Measurements from ENCODE around the gene CSNK1A1.

The CSNK1A1 gene

DNA sequence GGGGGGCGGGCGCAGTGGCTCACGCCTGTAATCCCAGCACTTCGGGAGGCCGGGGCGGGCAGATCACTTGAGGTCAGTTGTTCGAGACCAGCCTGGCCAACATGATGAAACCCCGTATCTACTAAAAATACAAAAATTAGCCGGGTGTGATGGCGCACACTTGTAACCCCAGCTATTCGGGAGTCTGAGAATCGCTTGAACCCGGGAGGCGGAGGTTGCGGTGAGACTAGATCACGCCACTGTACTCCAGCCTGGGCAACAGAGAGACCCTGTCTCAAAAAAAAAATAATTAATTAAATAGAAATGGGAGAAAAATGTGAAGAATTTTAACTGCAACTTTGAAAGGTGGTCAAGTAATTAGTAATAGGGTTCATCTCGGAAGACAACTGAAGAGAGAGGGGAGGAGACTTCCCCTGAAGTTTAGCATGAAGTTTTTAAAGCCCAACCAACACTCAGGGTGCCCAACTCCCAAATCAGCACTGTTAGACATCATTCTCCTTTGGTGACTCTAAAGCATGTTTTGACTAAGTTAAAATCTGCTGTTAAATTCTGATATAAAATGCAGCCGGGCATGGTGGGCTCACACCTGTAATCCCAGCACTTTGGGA, 1.4 kb upstream of the CSNK1A1 start:
- no peak overlapping the region for H2AFZ ChIP-seq (ENCODE audit: insufficient read depth, low read length, poor library complexity)
- H3K4me1 ChIP-seq (ENCODE audit: control insufficient read depth in 1 of 2, insufficient read depth in 2 of 2, low read length in 2 of 2) = peaks cover 4 to 8% of the 10 kb centered on the region in 2 experiments
- H2BK5ac ChIP-seq (ENCODE audit: low read depth, low read length, poor library complexity) = no peak overlapping the region
- H4K91ac ChIP-seq (ENCODE audit: low read depth, low read length) = no peak overlapping the region
- H4K12ac ChIP-seq (ENCODE audit: low read depth, low read length) = no peak overlapping the region
- peaks cover 11 to 13% of the 10 kb centered on the region in 2 experiments for H3K36me3 ChIP-seq (ENCODE audit: control insufficient read depth in 1 of 2, insufficient read depth in 2 of 2, low read length in 2 of 2)
- no peak overlapping the region for H3K4me2 ChIP-seq (ENCODE audit: low read length)
- no peak overlapping the region for H3K18ac ChIP-seq (ENCODE audit: low read length)
- H3K4ac ChIP-seq (ENCODE audit: low read depth, low read length) = no peak overlapping the region
- H3K27ac ChIP-seq (ENCODE audit: low read depth, low read length) = no peak overlapping the region
- no peak overlapping the region for H2BK12ac ChIP-seq (ENCODE audit: low read length)
- H3K9ac ChIP-seq (ENCODE audit: low read length) = no peak overlapping the region
- peaks cover 28% of the 10 kb centered on the region for H3K79me2 ChIP-seq (ENCODE audit: control insufficient read depth, insufficient read depth, low read length, poor library complexity)
- H2BK120ac ChIP-seq (ENCODE audit: insufficient read depth, low read length, poor library complexity) = no peak overlapping the region
- H3K79me1 ChIP-seq (ENCODE audit: low read length) = peaks cover 21% of the 10 kb centered on the region
- no peak overlapping the region for H2AK5ac ChIP-seq (ENCODE audit: low read length)
- no peak overlapping the region for H3K23ac ChIP-seq (ENCODE audit: low read length)
- no peak overlapping the region for H3K14ac ChIP-seq (ENCODE audit: low read length)
- no peak for DNase-seq
- no CpG with 5 or more reads among the region's 18 CpGs for WGBS (ENCODE audit: extremely low coverage, insufficient coverage, insufficient read length)
- H3K27me3 ChIP-seq (ENCODE audit: insufficient read depth, low read length) = no peaks in the 10 kb centered on the region
- no peak overlapping the region for H3K4me3 ChIP-seq (ENCODE audit: low read depth, low read length)
- no peaks in the 10 kb centered on the region for H3K9me3 ChIP-seq (ENCODE audit: insufficient read depth, low read depth, low read length)
- H4K8ac ChIP-seq (ENCODE audit: low read depth, low read length) = no peak overlapping the region

- Histone ChIP-seq H3K14ac (ENCODE audit: low read length) (no peak overlapping the region), H3K27ac (ENCODE audit: low read depth, low read length) (peak overlapping the region; percentile 92), H2BK120ac (ENCODE audit: insufficient read depth, low read length, poor library complexity) (no peak overlapping the region), H3K23ac (ENCODE audit: low read length) (no peak overlapping the region), H2BK12ac (ENCODE audit: low read length) (no peak overlapping the region), H3K4me3 (ENCODE audit: low read depth, low read length) (no peak overlapping the region), H3K18ac (ENCODE audit: low read length) (no peak overlapping the region), H3K4me1 (ENCODE audit: control insufficient read depth in 1 of 2, insufficient read depth in 2 of 2, low read length in 2 of 2) (peaks cover 4 to 8% of the 10 kb centered on the region in 2 experiments), H3K79me2 (ENCODE audit: control insufficient read depth, insufficient read depth, low read length, poor library complexity) (peaks cover 28% of the 10 kb centered on the region), H4K12ac (ENCODE audit: low read depth, low read length) (no peak overlapping the region), H3K79me1 (ENCODE audit: low read length) (peaks cover 19% of the 10 kb centered on the region), H3K9me3 (ENCODE audit: insufficient read depth, low read depth, low read length) (no peaks in the 10 kb centered on the region), H2AFZ (ENCODE audit: insufficient read depth, low read length, poor library complexity) (no peak overlapping the region), H3K4me2 (ENCODE audit: low read length) (peak overlapping the region; percentile 86), H3K4ac (ENCODE audit: low read depth, low read length) (no peak overlapping the region), H2BK5ac (ENCODE audit: low read depth, low read length, poor library complexity) (no peak overlapping the region), H3K27me3 (ENCODE audit: insufficient read depth, low read length) (no peaks in the 10 kb centered on the region), H4K91ac (ENCODE audit: low read depth, low read length) (no peak overlapping the region), H4K8ac (ENCODE audit: low read depth, low read length) (no peak overlapping the region), H3K36me3 (ENCODE audit: control insufficient read depth in 1 of 2, insufficient read depth in 2 of 2, low read length in 2 of 2) (peaks cover 11 to 13% of the 10 kb centered on the region in 2 experiments), H3K9ac (ENCODE audit: low read length) (no peak overlapping the region), H2AK5ac (ENCODE audit: low read length) (no peak overlapping the region)
- WGBS (ENCODE audit: extremely low coverage, insufficient coverage, insufficient read length) = no CpG with 5 or more reads among the region's 6 CpGs
- DNase-seq = no peak
Observed at GRCh38 chr5:149552038-149552494, 827 bp upstream of the CSNK1A1 start.

DNA sequence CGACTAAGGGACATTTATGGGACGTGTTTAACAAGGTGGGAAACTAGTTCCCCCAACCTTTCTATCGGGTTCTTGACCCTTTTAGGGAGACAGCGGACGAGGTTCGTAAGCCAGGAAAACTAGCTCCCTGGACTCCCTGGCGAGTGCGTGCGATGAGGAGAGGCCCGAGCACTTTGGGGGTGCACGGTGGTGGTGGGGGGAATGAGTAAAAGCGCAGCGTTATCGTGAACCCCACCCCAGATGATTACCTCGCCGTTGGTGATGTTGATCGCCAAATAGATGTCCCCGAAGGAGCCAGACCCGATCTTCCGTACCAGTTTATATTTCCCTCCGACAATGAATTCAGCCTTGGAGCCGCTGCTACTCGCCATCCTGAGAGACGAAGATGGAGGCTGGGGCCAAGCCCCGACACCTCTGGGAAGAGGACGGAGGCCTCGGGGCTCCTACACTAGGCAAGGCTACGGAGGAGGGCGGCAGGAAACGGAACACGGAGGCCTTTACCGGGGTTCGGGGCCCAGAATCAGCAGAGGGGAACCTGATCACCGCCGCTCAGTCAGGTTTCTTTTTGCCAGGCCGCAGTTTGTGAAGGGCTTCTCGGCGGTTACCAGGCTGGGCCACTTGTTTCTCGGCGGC, 529 bp downstream of the CSNK1A1 start:
- H2AFZ ChIP-seq (ENCODE audit: insufficient read depth, low read length, poor library complexity) = peak overlapping the region; percentile 73
- peak overlapping the region; percentile 99 for H3K4ac ChIP-seq (ENCODE audit: low read depth, low read length)
- peak overlapping the region; percentile 60 for H3K23ac ChIP-seq (ENCODE audit: low read length)
- peak overlapping the region; percentile 90 for H4K8ac ChIP-seq (ENCODE audit: low read depth, low read length)
- peak overlapping the region; percentile 28 for H2BK12ac ChIP-seq (ENCODE audit: low read length)
- peak overlapping the region; percentile 99 for H3K27ac ChIP-seq (ENCODE audit: low read depth, low read length)
- peak overlapping the region; percentile 97 for H2BK5ac ChIP-seq (ENCODE audit: low read depth, low read length, poor library complexity)
- no peak for DNase-seq
- H3K9ac ChIP-seq (ENCODE audit: low read length) = peak overlapping the region; percentile 100
- H3K18ac ChIP-seq (ENCODE audit: low read length) = peak overlapping the region; percentile 97
- H3K36me3 ChIP-seq (ENCODE audit: control insufficient read depth in 1 of 2, insufficient read depth in 2 of 2, low read length in 2 of 2) = peaks cover 16 to 19% of the 10 kb centered on the region in 2 experiments
- peak overlapping the region; percentile 82 for H2BK120ac ChIP-seq (ENCODE audit: insufficient read depth, low read length, poor library complexity)
- H3K79me2 ChIP-seq (ENCODE audit: control insufficient read depth, insufficient read depth, low read length, poor library complexity) = peaks cover 33% of the 10 kb centered on the region
- H3K27me3 ChIP-seq (ENCODE audit: insufficient read depth, low read length) = no peaks in the 10 kb centered on the region
- H3K4me2 ChIP-seq (ENCODE audit: low read length) = peak overlapping the region; percentile 72
- peak overlapping the region; percentile 96 for H3K14ac ChIP-seq (ENCODE audit: low read length)
- H3K9me3 ChIP-seq (ENCODE audit: insufficient read depth, low read depth, low read length) = no peaks in the 10 kb centered on the region
- peak overlapping the region; percentile 100 for H3K4me3 ChIP-seq (ENCODE audit: low read depth, low read length)
- peak overlapping the region; percentile 90 for H2AK5ac ChIP-seq (ENCODE audit: low read length)
- WGBS (ENCODE audit: extremely low coverage, insufficient coverage, insufficient read length) = no CpG with 5 or more reads among the region's 40 CpGs
- peak overlapping the region; percentile 94 for H4K12ac ChIP-seq (ENCODE audit: low read depth, low read length)
- H3K4me1 ChIP-seq (ENCODE audit: control insufficient read depth in 1 of 2, insufficient read depth in 2 of 2, low read length in 2 of 2) = peaks cover 8 to 13% of the 10 kb centered on the region in 2 experiments
- H3K79me1 ChIP-seq (ENCODE audit: low read length) = peaks cover 19% of the 10 kb centered on the region
- peak overlapping the region; percentile 98 for H4K91ac ChIP-seq (ENCODE audit: low read depth, low read length)

GRCh38 chr5:149550268-149550583, 1.0 kb downstream of the CSNK1A1 start:
- peak overlapping the region; percentile 72 for H3K4me2 ChIP-seq (ENCODE audit: low read length)
- H3K4me1 ChIP-seq (ENCODE audit: control insufficient read depth in 1 of 2, insufficient read depth in 2 of 2, low read length in 2 of 2) = peaks cover 10 to 16% of the 10 kb centered on the region in 2 experiments
- peak overlapping the region; percentile 46 for H4K91ac ChIP-seq (ENCODE audit: low read depth, low read length)
- WGBS (ENCODE audit: extremely low coverage, insufficient coverage, insufficient read length) = no CpG with 5 or more reads among the region's 12 CpGs
- H3K18ac ChIP-seq (ENCODE audit: low read length) = no peak overlapping the region
- no peak overlapping the region for H3K23ac ChIP-seq (ENCODE audit: low read length)
- H2BK5ac ChIP-seq (ENCODE audit: low read depth, low read length, poor library complexity) = peak overlapping the region; percentile 66
- H3K27ac ChIP-seq (ENCODE audit: low read depth, low read length) = peak overlapping the region; percentile 99
- H2BK12ac ChIP-seq (ENCODE audit: low read length) = no peak overlapping the region
- H2AK5ac ChIP-seq (ENCODE audit: low read length) = peak overlapping the region; percentile 67
- H3K4me3 ChIP-seq (ENCODE audit: low read depth, low read length) = peak overlapping the region; percentile 85
- H2BK120ac ChIP-seq (ENCODE audit: insufficient read depth, low read length, poor library complexity) = no peak overlapping the region
- peak in 1 of 2 donors; percentile 70 for DNase-seq
- H4K8ac ChIP-seq (ENCODE audit: low read depth, low read length) = peak overlapping the region; percentile 17
- H2AFZ ChIP-seq (ENCODE audit: insufficient read depth, low read length, poor library complexity) = no peak overlapping the region
- H3K4ac ChIP-seq (ENCODE audit: low read depth, low read length) = peak overlapping the region; percentile 99
- H3K14ac ChIP-seq (ENCODE audit: low read length) = no peak overlapping the region
- no peaks in the 10 kb centered on the region for H3K27me3 ChIP-seq (ENCODE audit: insufficient read depth, low read length)
- H3K79me1 ChIP-seq (ENCODE audit: low read length) = peaks cover 19% of the 10 kb centered on the region
- H3K79me2 ChIP-seq (ENCODE audit: control insufficient read depth, insufficient read depth, low read length, poor library complexity) = peaks cover 38% of the 10 kb centered on the region
- H3K9ac ChIP-seq (ENCODE audit: low read length) = peak overlapping the region; percentile 82
- H3K9me3 ChIP-seq (ENCODE audit: insufficient read depth, low read depth, low read length) = no peaks in the 10 kb centered on the region
- H4K12ac ChIP-seq (ENCODE audit: low read depth, low read length) = no peak overlapping the region
- peaks cover 21 to 24% of the 10 kb centered on the region in 2 experiments for H3K36me3 ChIP-seq (ENCODE audit: control insufficient read depth in 1 of 2, insufficient read depth in 2 of 2, low read length in 2 of 2)
